NCI-H1436 treated with DMSO at 0.1 percent for 48 hours (cell line): ENCODE results near the gene CD58.
"Not testable (repeated sequence)": the region's sequence is repeated elsewhere in the genome, so short reads cannot be mapped to it uniquely, and the experiment has no call there.

ENCODE experiments used
- DNase-seq: peaks from one replicate; lab custom pipeline; 2025; lab: John Stamatoyannopoulos, UW

Gene CD58

GRCh38 chr1:116570358-116571214, at the start of gene CD58:
TSS of gene CD58 (minus strand) at chr1:116571026. CDS start at chr1:116570972, 54 bp downstream.
- no peak for DNase-seq

GRCh38 chr1:116620392-116620791, 49.6 kb upstream of the CD58 start:
- DNase-seq = not testable (repeated sequence)

DNA sequence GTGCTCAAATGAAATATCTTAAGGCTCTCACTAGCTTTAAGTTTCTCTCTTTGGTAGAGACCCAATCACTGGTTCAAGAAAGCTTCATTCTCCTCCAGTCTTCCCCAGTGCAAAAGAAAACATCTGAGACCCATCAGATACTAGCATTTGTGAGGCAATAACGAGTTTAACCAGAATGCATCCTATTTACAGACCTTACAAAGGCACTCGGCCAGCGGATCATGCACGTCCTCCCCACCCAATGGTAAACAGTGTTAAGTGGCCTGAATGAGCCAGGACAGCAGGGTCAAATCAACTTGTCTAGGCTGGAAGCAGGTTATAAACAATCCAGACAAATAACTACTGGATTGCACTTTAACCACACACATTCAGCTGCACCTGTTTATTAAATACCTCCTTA, 48.3 kb upstream of the CD58 start:
- DNase-seq = not testable (repeated sequence)

DNA sequence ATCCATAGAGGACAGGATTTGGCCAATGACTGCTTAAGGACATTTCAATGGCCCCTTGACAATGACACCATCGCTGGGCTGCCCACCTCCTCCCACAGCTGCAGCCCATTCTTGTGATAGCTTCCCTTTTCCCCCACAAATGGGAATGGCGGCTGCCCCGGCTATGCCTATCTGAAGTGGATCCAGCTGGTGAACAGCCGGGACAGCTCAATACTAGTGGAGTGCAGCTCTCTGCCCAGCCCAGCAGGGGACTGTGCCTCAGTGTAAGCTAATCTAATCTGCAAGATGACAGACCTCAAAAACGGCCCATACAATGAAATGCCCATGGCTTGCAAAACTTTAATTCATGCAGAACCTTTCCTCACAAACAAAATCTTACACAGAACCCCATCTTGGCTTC, 47.0 kb upstream of the CD58 start:
- DNase-seq = not testable (repeated sequence)

GRCh38 chr1:116613825-116614224, 43.0 kb upstream of the CD58 start:
- not testable (repeated sequence) for DNase-seq

DNA sequence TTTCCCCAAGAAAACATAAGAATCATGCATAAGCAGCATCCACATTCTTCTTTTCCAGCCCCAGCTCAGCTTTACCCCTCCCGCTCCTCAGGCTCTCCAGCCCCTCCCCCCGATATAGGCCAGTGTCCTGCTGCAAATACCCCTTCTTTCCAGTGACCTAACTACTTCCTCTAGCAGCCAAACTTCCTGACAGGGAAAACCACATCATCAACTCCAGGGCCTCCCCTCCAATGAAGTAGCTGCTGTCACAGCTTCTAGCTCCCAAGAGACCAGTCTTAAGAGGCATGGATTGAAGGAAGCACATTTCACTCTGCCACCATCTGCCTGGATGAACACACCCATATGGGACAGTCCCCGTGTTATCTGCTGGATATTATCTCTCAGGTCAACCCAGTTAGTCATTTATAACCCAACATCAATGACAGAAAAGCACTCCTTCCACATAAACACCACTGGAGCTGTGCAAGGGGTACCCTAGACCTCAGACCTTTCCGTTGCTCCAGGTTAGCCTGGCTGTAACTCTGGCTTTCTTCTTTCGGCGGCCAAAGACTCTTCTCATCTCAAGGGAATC, 39.1 kb upstream of the CD58 start:
- DNase-seq = not testable (repeated sequence)

DNA sequence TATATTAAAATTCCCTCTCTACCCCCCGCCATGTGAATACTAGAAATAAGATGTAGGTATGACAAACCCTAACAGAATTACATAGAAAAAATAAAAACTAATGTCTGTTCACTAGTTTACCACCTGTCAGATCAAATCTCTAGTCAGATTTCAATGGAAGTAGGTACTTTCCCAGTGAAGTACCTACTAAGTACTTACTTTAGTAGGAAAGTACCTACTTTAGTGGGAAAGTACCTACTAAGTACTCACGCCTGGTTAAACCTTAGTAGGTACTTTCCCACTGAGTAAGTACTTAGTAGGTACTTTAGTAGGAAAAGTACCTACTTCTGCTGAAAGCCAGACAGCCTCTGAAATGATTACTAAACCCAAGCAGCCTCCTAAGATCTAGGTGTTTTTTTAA, 38.0 kb upstream of the CD58 start:
- not testable (repeated sequence) for DNase-seq

DNA sequence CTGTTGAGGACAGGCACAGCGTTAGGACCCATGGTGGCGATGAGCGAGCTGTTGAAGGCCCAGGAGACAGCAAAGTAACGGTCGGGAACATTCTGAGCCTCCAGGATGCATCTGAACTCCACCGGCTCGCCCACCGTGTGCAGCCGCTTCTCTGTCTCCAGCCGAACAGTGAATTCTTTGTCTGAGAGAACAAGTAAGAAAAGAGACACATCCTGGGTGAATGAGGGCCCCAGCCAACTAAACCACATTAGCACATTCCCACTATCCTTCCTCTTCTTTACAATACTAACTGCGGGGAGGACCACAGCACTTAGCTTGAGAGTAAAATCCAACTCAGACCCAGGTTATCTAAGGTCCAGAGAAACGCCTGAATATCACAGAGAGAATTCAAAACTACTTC, 37.3 kb upstream of the CD58 start:
- not testable (repeated sequence) for DNase-seq

DNA sequence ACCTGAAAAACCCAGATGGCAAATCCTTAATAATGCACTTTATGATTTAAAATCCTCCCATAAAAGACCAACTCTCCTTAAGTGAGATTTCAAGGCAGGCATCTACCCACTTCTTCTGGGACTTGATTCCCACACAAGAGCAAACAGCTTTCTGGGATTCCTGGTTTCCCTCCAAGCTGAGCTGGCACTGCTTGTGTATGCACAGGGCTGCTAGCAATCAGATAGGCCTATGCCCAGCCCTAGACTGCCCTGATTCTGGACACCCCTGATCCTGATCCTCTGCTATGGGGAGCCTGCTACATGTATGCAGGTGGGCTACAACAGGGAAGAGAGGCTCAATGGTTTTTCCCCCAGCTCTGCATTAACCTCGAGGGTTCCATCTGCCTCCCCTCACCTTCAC, 36.6 kb upstream of the CD58 start:
- not testable (repeated sequence) for DNase-seq

GRCh38 chr1:116606067-116606466, 35.2 kb upstream of the CD58 start:
- not testable (repeated sequence) for DNase-seq

DNA sequence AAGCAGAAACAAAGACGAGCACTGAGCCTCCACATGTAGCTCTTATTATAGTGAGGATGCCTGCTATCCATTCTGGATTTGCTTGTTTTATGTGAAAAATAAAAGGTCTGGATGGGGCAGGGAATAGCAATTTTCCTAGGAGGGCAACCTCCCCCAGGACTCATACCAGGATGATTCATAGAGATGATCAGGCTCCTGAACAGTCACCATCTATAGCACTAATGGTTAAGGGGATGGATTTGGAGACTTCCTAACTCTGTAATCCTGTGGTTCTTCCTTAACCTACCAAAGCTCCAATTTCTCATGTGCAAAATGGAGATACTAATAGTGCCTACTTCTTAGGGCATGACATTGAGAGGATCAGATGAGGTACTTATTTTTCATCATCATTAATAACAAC, 34.5 kb upstream of the CD58 start:
- DNase-seq = no peak

DNA sequence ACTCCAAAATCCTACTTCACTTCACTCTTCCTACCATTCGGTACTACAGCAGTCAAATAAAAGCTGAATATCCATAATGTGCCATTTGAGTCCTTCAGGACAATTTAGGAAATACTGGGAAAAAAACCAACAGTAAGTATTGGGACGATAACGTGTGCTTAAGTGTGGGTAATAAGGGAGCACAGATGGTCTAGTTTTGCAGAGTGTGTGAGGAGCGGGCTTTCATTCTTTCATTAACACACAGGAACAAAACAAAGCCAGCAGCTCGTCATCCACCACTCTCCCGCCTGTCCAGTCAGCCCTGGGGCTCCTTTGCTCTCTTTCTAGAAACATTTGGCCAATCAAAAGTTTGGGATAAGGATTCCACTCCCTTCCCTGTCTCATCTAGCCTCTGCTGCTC, 33.6 kb upstream of the CD58 start:
- not testable (repeated sequence) for DNase-seq

DNA sequence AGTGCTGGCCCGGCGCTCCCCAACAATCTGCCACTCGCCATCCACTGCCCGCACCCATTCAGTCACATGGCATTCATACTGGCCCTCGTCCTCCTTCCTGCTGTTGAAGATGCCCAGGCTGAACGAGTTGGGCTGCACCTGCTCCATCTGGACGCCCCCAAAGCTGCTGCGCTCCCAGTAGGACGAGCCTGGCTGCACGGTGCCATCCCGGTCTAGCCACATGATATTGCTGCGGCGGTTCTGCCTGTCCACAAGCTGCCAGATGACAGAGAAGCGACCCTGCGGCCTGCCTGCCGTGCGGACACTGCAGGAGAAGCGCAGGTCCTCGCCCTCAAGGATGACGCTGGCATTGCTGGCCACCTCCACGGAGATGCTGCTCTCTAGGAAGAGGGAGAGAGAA, 32.8 kb upstream of the CD58 start:
- DNase-seq = not testable (repeated sequence)

- DNase-seq = not testable (repeated sequence)
Observed at GRCh38 chr1:116599369-116599768, 28.5 kb upstream of the CD58 start.

DNA sequence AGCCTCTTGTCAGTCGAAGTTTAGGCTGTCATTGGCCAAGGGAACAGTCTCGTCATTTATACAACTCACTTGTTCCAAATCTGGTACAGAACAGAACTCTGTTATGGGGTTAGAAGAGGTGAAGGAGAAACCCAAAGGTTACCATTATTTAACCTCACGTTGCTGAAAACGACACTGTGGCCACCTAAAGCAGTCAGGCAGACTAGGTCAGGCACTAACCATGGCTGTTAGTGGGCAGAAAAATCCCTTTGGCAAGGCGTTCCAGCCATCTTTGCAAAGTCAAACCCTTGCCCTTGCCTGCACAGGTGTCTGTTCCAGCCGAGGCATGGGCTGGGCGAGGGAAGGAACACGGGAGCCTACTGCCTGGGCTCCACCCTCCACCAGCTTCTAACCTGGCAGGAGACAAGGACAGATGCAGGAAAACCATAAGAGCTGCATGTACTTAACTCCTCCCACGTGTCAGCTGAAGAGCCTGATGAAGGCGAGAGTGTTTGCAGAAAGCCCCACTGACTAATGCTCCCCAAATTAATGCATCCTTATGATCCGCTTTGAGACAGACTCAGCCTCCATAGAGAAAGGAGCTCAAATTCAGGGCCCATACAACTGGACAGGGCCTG, 27.7 kb upstream of the CD58 start:
- not testable (repeated sequence) for DNase-seq

GRCh38 chr1:116597388-116597787, 26.6 kb upstream of the CD58 start:
- DNase-seq = not testable (repeated sequence)

- DNase-seq = not testable (repeated sequence)
Observed at GRCh38 chr1:116596742-116597307, 26.0 kb upstream of the CD58 start.

DNA sequence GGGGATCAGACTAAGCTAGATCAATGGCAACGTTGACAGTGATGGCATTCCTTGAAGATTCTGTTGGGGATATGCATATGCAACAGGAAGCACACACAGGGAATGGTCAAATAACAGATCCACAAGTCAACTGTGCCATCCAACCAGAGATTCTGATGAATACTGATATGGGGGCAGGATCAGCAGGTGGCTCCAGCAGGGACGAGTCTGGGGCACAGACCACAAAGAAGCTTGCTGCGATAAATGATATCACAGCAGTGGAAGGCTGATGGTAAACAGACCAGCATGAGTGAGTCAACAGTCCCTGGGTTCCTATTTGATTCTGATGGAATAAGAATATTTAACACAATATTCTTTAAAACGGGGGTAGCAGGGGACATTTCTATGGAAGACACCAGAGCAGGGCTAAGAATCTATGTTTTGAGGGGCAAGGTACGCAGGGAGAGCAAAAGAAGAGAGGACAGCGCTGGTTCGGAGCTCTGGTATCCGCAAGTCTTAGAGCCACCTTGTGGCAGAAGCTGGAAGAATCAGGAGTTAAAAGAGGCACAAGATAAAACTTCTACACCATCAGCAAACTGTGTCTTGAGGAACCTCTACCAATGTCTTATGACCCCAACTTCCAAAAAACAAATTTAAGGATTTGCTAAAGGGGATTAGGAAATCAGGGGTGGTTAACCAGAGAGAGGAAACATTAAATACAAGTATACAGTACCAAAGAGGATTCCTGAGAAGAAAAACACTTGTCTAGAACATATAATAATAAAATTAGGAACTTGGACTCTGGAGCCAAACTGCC, 25.3 kb upstream of the CD58 start:
- not testable (repeated sequence) for DNase-seq

DNA sequence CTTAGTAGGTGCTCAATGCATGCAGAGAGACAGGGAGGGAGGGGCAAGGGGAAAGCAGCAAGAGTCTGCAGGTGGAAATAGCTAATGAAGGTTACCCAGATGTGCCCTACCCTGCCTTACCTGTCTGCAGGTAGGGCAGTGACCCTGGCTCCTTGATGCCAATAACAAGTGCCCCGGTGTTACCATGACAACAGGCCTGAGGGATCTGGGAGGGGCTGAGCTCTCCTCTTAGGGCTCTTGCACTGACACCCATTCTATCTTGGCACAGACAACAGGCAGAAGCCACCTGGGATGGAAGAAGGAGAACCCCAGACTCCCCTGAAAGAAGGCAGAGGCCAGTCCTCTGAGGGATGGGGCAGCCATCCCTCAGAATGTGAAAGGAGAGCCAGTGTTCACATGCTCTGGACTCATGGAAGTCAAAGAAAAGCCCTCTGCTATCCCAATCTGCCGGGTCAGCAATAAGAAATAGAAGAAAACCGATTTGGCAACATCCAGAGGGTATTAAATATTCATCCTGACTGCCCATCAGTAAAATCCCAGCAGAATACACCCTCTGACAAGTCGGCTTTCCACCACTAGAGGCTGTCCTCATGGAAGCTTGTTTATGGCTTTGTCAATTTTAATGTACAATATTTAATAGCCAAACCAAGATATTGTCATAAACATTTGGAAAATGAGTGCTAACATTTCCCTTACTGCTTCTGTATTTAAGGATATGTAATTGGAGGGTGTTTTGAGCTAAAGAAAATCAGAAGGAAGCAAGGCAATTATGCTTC, 24.4 kb upstream of the CD58 start:
- DNase-seq = not testable (repeated sequence)

- DNase-seq = not testable (repeated sequence)
Observed at GRCh38 chr1:116593977-116594376, 23.2 kb upstream of the CD58 start.

GRCh38 chr1:116593401-116593800, 22.6 kb upstream of the CD58 start:
- DNase-seq = not testable (repeated sequence)
